Esophagus mucosa (tissue), 1 donor: Measurements from ENCODE around the gene TF. TPM values are rescaled to one million over a fixed set of nuclear protein-coding genes. Genes with fewer than 3 reads are reported as not detected.

ENCODE experiments used
- ATAC-seq: fragments of 200-7000 bp; cut with Tn5 transposase; one replicate; pipeline ENCODE4 v1.9.1; 2020
- total RNA-seq: library from RNA; stranded (reverse); gene quantifications from one replicate; pipeline ENCODE4 v1.2.4, GENCODE V29; 2023
- donor health status: DM: yes; HTN: yes; CAD: no.

TF gene
- total RNA-seq, 1 donor from 2014 or later = 63.3 TPM

DNA sequence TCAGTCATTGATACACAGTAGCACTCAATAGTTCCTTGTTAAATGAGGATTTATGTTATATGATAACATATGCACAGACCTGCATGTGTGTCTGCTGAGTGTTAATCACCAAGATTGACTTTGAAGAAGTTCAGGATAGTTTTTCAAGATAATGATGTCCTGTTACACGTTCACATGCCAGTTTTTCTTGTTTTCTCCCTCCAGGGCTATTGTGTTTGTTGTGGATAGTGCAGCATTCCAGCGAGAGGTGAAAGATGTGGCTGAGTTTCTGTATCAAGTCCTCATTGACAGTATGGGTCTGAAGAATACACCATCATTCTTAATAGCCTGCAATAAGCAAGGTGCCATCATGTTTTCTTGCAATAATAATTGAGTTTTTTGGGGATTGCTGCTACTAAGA is 69.2 kb downstream of the TF start:
- no peak for ATAC-seq

DNA sequence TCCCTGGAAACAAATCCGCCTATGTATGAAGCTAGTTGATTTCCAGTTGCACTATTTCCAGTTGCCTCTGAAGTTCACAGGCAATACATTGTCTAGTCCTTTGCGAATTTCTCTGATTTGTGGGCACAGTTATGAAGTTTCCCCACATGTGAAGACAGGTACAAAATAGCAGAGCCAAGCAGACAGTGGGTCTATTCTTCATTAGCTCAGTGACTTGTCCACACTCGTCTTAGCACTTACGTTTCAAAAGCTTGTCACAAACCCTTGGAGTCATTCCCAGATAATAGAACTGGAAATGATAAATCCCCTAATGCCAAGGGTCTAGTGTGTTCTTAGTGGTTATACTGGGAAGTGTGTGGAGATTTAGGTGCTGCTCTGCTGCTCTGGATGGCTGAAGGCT is 73.9 kb downstream of the TF start:
- ATAC-seq = peak; percentile 72

DNA sequence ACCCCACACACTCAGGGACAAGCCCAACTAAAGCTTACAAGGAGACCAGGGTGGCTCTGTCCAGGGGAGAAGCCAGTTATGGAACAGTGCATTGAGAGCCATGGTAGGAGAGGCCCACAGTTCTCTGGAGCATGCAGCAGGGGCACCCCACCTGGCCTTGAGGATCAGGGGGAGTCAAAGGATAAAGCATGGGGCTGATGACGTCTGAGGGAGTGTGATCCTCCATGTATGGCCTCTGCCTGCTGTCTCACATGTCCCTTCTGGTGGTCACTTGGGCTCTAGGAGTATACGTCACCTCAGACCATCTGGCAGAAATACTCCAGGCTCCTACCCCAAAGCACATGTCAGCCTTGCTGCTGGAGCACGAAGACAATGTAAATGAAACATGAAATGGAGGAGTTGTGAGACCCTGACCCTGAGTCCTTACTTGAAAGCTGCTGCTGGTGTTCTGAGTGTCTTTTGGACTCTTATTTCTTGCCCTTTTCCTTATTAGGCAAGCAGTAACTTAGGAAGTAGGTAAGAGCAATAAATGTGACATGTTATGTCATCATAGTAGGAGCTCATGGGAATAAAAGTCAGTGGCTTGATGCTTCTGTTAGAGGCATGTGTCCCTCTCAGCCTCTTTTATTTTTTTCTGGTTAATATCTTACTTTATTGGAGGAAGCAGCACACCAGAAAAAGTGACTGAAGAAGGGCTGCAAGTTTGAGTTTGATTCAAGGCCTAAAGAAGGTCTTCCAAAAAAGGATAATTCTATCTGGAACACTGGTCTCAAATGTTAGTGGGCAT is 74.9 kb downstream of the TF start:
- ATAC-seq = no peak

DNA sequence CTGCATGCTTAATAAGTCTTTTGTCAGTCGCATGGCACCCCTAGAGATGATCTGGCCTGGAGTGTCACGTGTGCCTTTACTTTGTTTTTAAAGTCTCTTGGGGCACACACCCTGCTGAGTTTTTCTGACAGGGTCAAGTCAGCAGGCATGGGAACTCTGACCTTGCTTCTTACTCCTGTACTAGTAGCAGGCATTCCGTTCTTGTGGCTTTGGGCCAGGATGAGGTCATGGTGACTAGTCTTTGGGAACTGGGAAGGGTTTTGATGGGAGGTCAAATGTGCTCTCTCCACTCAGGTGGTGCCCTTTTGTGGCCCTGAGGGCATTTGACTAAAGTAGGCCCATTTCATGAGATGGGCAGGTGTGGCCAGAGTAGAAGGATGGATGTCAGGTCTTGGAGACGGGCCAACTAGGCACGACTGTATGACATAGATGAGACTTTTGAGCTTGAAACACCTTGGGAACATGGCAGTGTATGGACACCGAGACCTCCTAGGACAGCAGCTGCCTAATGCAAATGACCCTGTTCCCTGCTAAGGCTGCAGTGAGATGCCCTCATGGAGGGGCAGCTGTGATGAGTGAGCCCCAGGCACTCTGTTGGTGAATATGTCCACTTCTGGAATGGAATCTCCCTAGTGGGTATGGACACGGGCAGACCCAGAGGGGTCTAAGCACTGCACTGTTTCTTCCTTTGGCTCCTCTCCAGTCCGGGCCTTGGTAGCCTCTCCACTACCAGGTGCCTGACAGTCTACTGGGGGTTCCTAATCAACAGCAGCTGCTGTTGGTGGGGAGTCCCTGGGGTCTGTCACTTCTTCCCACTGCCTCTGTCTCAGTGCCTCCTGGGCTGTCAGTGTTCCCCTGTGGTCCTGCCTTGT is 75.8 kb downstream of the TF start:
- peak; percentile 74 for ATAC-seq

DNA sequence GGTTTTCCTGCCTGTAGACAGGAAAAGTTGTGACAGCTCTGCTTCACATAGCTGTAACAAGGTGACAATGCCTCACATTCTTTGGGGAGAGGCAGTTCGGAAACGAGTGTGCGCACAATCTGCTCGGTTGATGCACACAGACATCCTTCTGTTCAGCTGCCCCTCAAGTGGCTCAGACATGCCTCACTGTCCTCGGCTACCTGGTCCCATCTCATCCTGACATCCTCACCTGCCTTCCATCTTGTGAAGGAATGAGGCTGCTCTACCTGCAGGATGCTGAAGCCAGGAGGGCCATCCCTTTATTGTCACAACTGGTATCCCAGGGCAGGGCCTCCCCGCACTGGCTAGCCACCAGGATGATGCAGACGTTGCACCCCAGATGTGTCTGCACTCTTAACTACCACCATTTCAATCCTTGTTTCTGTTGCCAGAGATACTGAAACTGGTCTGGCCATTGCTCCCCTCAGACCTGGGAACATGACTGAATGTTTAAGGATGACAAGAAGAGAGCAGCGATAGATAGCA is 78.8 kb downstream of the TF start:
- no peak for ATAC-seq

DNA sequence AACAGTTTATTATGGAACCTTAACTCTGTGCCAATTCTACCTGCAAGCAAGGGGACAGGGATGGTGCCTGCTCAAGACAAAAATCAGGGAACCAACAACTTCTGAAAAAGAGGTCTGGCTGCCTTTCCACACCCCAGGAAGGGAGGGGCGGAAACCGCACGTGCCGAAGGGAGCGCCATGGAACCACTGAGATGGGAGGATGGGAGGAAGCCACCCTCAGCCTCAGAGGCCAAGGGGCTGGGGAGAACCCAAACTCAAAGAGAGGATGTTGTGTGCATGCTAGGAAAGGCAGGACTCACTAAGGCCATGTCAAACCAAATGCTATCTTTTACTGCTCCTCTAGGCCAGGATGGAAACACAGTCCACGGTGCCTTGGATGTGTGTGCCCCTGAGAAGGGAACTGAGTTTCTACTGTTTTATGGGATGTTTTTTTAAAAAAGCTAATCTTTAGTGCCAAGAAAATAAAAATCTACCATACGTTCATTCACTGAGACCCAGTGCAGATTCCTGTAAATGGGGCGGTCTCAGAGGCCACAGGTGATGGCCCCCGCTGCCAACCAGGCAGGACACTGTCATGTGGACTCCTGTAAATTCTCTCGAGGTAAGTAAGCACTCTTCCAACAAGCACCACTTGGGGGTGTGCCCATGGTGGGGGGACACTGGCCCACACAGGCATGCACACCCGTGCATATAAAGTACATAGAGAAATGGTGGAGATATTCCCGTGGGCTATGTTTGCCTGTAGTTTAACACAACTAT is 80.0 kb downstream of the TF start:
- ATAC-seq = no peak

DNA sequence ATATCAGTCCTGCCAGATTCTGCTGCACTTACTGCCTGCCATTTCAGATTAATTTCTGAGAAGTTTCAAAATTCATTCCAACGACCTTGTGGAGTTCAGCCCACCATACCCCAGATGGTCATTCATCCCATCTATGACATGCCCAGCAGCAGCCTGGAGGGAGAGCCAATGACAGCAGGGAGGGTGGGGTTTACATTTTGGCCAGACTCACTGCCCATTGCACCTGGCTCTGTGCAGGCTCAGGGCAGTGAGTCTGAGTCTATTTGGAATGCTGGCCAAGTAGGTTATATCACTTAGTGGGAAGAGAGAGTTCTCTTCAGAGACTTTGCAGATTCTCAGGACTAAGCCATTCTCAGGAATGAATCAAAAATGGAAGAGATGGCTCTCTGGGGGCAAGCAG is 80.9 kb downstream of the TF start:
- ATAC-seq = no peak

DNA sequence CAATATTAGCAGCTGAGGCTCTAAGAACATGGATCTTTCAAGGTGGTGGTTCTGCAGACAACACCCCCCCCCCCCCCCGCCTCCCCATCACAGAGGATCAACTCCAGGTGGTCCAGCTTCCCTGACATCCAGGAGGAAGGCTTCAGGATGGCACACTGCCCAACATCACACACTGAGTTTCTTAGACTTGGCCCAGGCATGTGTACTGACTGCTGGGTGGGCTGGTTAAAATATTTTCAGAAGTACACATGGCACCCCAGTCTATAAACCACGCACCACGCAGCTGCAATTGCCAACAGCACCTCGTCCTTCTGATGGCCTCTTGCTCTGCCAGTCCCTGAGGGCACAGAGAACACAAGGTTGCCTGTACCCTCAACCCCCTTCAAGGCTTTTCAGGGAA is 81.5 kb downstream of the TF start:
- ATAC-seq = no peak

DNA sequence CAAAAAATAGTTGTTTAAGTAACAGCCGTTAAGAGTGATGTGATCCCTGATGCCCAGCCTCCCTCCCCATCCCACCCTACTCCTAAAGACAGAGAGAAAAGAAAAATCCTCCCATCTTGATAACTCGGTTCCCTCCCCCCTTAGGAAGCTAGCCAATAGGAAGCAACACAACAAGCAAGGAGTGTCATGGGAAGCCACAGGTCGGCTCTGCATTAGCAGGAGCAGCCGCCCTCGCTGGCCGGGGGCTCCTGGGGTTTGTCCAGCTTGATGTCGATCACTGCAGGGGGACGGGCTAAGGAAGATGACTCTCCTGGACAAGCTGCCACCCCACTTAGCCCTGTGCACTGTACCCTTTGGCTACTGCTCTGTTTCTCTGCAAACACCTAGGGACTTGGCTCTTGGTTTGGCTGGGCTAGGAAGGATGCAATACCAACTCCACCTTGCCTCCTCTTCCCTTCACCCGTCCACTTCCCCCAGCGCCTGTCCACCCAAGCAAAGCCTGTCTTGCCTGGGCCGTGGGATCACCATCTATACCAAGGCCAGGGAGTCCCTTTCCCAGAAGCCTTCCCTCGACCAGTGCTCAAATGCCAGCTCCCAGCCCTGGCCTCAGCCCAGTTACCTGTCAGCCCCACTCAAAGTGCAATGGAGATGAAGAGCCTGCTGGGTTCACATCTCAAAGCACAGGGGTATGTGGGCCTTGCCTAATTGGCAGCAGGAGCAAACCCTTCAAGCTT is 82.5 kb downstream of the TF start:
- ATAC-seq = no peak

DNA sequence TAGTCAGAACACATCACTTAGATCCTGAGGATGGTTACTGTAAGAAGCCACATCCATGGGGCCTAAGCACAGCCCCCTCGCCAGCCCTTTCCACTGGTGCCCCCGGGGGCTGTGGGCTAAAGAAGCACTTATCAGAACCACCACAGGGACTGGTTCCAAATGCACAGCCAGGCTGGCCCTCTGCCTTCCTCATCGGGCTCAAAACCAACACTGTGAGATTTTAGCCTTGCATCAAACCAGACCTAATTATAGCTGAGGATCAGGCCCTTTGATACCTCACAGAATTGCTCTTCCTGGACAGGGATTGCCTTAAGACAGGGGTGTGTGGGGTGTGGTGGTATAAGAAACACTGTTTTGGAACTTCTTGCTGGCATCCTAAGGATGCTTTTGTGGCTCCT is 83.1 kb downstream of the TF start:
- ATAC-seq = no peak

DNA sequence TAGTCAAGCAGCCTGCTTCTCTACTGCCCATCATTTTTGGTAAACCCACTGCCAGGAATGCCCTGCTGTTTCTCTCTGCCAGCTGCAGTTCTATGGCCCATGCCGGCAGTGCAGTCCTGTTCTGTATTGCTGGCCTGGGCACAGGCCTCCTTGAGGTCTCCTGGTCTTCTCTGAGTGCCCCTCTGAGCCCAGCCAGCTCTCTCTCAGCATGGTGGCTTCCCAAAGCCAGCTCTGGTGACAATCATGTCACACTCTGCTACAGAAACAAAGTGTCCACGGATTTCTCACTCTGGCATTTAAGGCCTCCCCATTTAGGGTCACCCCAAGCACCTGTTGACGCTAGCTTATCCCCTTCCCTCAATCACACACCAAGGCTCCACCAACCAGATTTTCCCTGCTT is 83.9 kb downstream of the TF start:
- ATAC-seq = no peak

DNA sequence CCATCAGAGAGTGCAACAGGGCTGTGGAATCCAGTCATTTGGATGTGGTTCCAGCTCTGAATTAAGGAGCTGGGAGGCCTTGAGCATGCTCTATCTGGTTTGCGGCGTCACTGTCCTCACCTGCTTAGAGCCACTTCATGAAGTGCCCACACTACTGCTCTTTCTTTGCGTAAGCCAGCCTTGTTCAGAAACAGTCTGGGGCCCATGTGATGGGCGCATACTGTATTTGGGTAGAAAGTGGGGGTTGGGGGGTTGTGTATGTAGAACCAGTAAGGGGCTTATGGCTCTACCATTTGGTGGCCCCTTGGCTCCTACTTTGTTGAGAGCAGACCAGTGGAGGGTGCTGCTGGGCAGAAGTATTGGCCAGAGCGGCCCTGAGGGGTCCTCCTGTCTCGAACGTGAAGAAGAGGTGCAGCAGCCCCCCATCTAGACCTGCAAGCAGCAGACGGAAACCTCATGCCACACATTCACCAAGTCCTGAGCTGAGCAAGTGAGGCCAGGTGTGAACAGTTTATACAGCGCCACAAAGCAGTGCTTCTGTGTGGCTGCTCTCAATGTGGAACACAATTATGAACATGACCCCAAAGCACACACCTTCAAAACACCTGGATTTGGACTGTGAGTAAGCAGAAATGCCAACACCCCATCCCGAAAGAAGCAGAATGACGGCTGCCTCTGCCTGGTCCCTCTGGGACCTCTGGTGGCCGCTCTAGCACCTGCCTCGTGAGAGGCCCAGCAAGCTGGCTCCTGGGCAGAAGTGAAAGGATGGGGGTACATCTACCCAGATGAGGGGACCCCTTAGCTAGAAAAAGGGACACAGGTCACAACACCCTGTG is 86.0 kb downstream of the TF start:
- peak; percentile 46 for ATAC-seq

DNA sequence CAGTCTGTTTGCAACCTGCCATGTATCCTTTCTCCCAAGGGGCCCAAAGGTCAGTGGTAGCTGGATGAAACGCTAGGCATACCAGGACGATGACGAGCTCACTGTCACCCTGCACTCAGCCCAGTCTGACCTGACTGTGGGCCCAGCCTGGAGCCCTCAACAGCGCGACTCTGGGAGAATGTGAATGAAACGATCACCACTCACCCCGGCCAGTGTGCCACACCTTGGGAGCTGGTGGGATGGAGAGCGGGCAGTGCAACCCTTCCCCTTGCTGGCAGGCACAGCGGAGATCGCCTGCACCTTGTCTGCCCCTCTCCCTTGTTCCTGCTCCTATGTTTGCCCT is 86.6 kb downstream of the TF start:
- no peak for ATAC-seq

DNA sequence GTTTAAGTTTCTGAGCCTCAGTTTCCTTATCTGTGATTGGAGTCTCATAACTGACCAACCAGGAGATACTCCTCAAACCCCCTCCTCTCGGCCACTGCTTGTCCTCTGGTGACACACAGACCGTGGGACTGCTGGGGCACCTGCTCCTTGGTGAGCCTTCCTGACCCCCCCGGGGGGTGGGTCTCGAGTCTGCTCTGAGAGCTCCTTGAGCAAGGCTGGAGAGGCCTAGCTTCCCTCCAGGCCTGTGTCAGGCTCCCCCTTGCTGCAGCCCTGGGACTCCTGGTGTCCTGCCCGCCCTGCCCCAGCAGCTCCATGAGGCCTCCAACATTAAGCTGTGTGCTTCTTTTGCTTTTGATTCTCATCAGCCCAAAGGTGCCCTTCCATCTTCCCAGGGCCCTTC is 87.1 kb downstream of the TF start:
- no peak for ATAC-seq

DNA sequence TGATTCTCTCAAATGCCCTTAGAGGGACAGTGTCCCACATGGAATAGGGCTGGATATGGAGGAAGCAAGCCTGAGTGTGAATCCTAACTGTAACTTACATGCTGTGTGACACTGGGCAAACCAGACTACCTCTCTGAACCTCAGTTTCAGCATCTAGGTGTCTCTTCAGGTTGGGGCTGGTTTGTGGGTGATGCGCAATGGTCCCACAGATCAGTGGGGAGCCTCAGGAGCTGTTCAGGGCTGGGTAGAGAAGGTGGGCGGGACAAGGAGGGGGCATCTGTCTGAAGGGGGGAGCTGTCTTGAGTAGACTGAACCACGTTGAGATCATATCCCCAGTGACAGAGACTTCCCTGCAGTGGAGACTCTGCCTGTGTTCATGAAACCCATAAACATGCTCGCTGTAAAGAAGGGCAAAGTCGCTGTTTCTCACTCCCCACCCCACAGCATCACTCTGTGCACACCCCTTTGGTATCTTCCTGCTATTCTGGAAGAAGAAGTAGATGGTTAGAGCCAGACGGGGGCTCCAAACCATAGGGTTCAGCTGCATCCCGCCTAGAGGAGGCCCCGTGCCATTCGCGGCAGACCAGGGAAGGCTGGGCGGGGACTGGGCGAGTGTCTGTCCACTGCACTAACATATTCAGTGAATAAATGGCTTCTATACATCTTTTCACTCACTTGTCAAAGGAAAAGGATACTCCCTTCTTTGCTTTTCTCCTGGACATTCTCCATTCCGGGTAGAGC is 87.9 kb downstream of the TF start:
- no peak for ATAC-seq

DNA sequence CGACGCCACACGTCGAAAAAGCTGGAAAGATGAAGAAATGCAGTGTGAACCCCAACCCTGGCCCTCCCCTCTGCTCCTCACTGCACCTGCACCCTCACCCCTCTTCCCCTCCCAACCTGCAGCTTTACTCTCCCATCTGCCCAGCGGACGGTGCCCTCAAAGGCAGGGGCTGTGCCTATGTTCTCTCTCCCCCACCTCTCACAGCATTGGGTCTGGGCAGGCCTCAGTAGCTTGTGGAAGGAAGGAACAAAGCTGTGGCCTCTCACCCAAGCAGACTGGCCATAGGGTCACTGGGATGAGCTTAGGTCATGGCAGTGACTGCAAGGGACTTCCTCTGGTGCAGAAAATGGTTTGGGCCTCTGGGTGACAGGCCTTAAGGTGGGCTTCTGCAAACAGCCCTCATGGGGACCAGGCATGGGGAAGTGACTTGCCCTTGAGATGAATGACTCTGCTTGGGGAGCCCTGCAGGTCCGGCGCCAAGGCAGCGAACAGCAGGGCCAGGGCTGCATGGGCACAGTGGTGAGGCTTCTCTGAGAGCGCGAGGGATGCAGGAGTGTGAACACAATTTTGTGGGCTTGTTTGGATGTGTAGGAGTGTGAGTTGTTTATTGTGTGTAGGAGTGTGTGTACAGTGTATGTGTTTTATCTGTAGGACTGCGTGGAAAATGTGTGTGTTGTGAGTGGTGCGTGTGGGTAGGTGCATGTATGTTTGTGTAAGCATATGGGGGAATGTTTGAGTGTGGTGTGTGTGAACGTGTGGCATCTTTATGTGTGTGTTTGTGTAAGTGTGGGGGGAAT is 88.6 kb downstream of the TF start:
- ATAC-seq = no peak

DNA sequence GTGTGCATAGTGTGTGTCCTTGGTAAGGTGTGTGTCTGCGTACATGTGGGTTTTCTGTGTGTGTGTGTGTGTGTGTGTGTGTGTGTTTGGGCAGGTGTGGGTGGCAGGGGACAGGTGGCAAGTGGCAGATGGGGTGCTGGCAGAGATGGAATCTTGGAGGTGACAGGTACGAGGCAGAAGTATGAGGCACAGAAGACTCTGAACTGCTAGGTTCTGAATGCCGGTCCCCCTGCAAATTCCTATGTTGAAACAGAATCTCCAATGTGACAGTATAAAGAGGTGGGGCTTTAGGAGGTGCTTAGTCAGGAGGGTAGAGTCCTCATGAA is 89.2 kb downstream of the TF start:
- ATAC-seq = no peak

DNA sequence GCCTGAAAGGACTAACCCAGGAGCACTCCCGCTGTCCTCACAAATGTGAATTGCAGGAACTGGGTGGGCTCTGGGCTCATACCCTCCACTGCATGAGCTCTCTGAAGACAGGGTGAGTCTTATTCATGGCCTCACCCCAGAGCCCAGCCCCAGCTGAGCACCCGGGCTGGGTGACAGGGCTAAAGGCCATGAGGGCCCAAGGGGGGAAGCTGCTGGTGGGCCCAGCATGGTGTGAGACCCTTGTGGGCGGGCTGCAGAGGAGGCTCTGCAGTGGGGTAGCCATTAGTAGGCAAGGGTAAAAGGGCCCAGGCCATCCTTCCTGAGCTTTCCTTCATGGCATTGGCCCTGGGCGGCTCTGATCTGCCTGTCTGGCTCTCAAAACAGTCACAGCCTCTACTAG is 89.8 kb downstream of the TF start:
- no peak for ATAC-seq

DNA sequence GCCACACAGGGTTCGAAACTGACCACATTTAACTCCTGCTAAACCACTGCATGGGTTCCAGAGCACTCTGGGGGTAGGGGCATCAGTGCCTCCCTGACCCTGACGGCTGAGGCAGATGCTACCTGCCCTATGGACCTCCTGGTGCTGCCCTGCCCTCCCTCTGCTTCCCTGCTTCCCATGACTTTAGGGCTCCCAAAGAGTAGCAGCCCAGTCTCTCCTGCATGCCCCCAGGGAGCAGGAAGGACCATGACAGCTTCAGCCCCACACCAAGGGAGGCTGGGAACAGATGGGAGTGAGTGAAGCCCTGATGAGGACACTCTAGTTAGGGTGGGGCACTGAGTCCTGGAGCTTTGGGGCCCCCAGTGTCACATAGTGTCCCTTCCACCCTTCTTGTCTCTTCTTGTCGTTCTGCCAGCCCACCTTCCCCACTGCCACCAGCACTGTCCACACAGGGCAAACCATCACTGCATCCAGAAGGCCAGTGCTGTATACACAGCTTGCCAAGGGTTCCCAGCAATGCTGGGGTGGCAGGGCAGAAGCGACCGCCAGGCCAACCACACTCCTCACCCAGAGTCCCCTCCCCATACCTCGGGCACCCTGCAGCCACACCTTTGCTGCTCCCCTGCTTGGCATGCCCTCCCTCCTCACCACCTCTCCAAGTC is 90.4 kb downstream of the TF start:
- ATAC-seq = no peak
